ENCODE results near the gene NRCAM.

GRCh38 chr7:108203537-108203936 lies 252.7 kb downstream of the NRCAM start:
- TF ChIP-seq NFRKB (IDR thresholded peaks at IDR 0.05): no peak
- no peak for TF ChIP-seq FOXK2 (IDR thresholded peaks at IDR 0.05)
- no peak for TF ChIP-seq SP1 (IDR thresholded peaks at IDR 0.05)
- no peak for TF ChIP-seq FOXA1 (IDR thresholded peaks at IDR 0.05)
